ENCODE results near the gene GLT8D2.

Gene GLT8D2

DNA sequence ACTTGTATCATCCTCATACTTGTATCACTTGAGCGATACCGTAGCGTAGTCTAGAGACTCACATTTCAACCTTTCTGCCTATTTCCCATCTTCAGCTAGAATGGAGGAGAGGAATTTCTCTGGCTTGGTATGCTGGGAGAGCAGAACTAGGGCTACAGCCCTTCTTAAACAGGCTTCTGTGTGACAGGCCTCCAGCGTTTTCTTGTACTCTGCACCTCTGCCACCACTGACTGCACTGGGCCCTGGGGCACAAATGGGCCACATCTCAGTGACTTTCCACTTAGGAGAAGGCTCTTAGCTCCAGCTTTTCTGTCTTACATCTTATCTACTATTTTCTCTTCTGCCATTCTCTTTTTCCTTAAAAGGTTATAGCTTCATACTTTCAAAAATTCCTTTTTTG, 41.1 kb upstream of the GLT8D2 start:
- Histone ChIP-seq H3K36me3 (replicated peaks; ENCODE audit: low read depth, low read length) (no peaks in the 10 kb centered on the region), H3K4me2 (ENCODE audit: low read length) (no peak overlapping the region), H3K4me1 (ENCODE audit: low read length) (no peaks in the 10 kb centered on the region), H3K9me3 (ENCODE audit: insufficient read depth, low read length) (no peaks in the 10 kb centered on the region), H4K20me1 (ENCODE audit: insufficient read depth, low read length) (no peaks in the 10 kb centered on the region), H3K27me3 (ENCODE audit: low read depth, low read length) (no peaks in the 10 kb centered on the region), H3K27ac (ENCODE audit: low read length) (no peak overlapping the region), H3K4me3 (ENCODE audit: low read length) (no peak overlapping the region), H3K9ac (ENCODE audit: low read length) (no peak overlapping the region), H3K79me2 (ENCODE audit: low read length) (no peaks in the 10 kb centered on the region), H2AFZ (ENCODE audit: low read depth, low read length) (no peak overlapping the region)
- TF ChIP-seq, protein P1, sequence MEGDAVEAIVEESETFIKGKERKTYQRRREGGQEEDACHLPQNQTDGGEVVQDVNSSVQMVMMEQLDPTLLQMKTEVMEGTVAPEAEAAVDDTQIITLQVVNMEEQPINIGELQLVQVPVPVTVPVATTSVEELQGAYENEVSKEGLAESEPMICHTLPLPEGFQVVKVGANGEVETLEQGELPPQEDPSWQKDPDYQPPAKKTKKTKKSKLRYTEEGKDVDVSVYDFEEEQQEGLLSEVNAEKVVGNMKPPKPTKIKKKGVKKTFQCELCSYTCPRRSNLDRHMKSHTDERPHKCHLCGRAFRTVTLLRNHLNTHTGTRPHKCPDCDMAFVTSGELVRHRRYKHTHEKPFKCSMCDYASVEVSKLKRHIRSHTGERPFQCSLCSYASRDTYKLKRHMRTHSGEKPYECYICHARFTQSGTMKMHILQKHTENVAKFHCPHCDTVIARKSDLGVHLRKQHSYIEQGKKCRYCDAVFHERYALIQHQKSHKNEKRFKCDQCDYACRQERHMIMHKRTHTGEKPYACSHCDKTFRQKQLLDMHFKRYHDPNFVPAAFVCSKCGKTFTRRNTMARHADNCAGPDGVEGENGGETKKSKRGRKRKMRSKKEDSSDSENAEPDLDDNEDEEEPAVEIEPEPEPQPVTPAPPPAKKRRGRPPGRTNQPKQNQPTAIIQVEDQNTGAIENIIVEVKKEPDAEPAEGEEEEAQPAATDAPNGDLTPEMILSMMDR (IDR thresholded peaks at IDR 0.05; ENCODE audit: low read depth, low read length) = no peak
- no peak for TF ChIP-seq EZH2phosphoT487 (IDR thresholded peaks at IDR 0.05; ENCODE audit: low read depth)

DNA sequence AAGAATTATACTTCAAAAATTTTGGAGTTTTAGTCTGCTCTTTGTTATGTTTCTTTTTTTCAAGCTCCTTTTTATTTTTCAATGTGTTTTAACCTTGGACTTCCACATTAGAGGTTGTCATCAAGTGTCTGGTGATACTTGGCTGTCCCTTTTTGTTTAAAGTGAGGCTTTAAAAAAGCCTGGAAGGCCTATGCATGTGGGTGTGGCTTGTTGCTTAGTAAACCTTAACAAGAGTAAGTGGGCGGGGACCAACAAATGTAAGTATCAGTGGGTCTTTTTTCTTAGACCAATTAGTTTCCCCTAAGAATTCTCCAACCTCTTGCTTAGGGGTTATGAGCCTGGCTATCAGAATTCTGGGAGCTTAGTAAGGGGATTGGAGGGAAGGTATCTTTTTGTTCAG, 40.7 kb upstream of the GLT8D2 start:
- Histone ChIP-seq H3K4me1 (ENCODE audit: low read length) (no peaks in the 10 kb centered on the region), H3K4me3 (ENCODE audit: low read length) (no peak overlapping the region), H3K27me3 (ENCODE audit: low read depth, low read length) (no peaks in the 10 kb centered on the region), H3K9ac (ENCODE audit: low read length) (no peak overlapping the region), H3K27ac (ENCODE audit: low read length) (no peak overlapping the region), H3K79me2 (ENCODE audit: low read length) (no peaks in the 10 kb centered on the region), H3K9me3 (ENCODE audit: insufficient read depth, low read length) (no peaks in the 10 kb centered on the region), H2AFZ (ENCODE audit: low read depth, low read length) (no peak overlapping the region), H4K20me1 (ENCODE audit: insufficient read depth, low read length) (no peaks in the 10 kb centered on the region), H3K36me3 (replicated peaks; ENCODE audit: low read depth, low read length) (no peaks in the 10 kb centered on the region), H3K4me2 (ENCODE audit: low read length) (no peak overlapping the region)
- TF ChIP-seq, protein P1 (IDR thresholded peaks at IDR 0.05; ENCODE audit: low read depth, low read length) = no peak

DNA sequence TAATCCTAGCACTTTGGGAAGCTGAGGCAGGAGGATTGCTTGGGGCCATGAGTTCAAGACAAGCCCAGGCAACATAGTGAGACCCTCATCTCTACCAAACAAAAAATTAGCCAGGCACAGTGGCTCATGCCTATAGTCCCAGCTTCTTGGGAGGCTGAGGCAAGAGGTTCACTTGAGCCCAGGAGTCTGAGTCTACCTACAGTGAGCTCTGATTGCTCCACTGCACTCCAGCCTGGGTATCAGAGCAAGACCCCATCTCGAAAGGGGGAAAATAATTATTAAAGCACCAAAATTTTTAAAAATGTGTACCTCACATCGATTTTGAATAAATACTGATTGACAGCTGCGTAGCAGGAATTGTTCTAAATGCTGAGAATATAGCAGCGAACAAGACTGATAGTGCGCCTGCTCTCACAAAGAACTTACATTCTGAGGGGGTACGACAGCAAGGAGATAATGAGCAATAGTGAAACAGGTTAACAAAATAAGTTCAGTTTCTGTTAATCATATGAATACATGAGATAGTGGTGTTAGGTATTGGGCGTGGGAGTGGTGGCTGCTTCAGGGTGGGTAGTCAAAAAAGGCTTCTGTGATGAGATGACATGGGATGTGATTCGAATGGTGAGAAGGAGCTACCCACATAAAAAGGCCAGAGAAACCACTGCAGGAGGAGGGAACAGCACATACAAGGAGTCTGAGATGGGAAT, 33.9 kb upstream of the GLT8D2 start:
- no peak overlapping the region for H3K4me3 ChIP-seq (ENCODE audit: low read length)
- H4K20me1 ChIP-seq (ENCODE audit: insufficient read depth, low read length) = no peaks in the 10 kb centered on the region
- no peak overlapping the region for H3K9ac ChIP-seq (ENCODE audit: low read length)
- H3K27me3 ChIP-seq (ENCODE audit: low read depth, low read length) = no peaks in the 10 kb centered on the region
- H3K4me2 ChIP-seq (ENCODE audit: low read length) = no peak overlapping the region
- no peak overlapping the region for H3K27ac ChIP-seq (ENCODE audit: low read length)
- H3K79me2 ChIP-seq (ENCODE audit: low read length) = no peaks in the 10 kb centered on the region
- H2AFZ ChIP-seq (ENCODE audit: low read depth, low read length) = no peak overlapping the region
- H3K36me3 ChIP-seq (replicated peaks; ENCODE audit: low read depth, low read length) = no peaks in the 10 kb centered on the region
- no peak for TF ChIP-seq EZH2phosphoT487 (IDR thresholded peaks at IDR 0.05; ENCODE audit: low read depth)
- TF ChIP-seq, protein P1 (IDR thresholded peaks at IDR 0.05; ENCODE audit: low read depth, low read length) = no peak
- peaks cover 7% of the 10 kb centered on the region; the same call in 1 of the 2 replicates for H3K4me1 ChIP-seq (ENCODE audit: low read length)
- no peaks in the 10 kb centered on the region for H3K9me3 ChIP-seq (ENCODE audit: insufficient read depth, low read length)

DNA sequence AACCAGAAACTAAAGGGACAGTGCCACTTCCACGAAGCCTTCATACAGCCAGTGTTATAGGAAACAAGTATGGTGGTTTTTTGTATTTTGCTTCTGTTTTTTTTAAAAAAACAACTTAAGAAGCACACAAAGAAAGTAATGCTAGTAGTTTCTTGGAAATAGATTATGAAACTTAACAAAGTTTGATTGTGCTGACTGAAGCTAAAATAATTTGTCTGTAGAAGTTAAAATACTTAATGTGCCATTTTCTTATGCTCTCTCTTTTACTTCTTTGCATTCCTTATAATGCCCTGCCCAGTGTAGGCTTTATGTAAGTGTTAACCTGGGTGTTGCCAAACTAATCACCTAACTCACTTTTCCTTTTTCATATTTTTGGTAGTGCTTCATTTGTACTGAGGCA, 30.8 kb upstream of the GLT8D2 start:
- Histone ChIP-seq H3K27ac (ENCODE audit: low read length) (no peak overlapping the region), H3K36me3 (replicated peaks; ENCODE audit: low read depth, low read length) (no peaks in the 10 kb centered on the region), H3K9me3 (ENCODE audit: insufficient read depth, low read length) (no peaks in the 10 kb centered on the region), H3K27me3 (ENCODE audit: low read depth, low read length) (no peaks in the 10 kb centered on the region), H3K4me1 (ENCODE audit: low read length) (peaks cover 7% of the 10 kb centered on the region; the same call in 1 of the 2 replicates), H2AFZ (ENCODE audit: low read depth, low read length) (no peak overlapping the region), H3K4me2 (ENCODE audit: low read length) (no peak overlapping the region), H4K20me1 (ENCODE audit: insufficient read depth, low read length) (no peaks in the 10 kb centered on the region), H3K4me3 (ENCODE audit: low read length) (no peak overlapping the region), H3K9ac (ENCODE audit: low read length) (no peak overlapping the region), H3K79me2 (ENCODE audit: low read length) (no peaks in the 10 kb centered on the region)
- TF ChIP-seq, protein P1 (IDR thresholded peaks at IDR 0.05; ENCODE audit: low read depth, low read length) = no peak
- TF ChIP-seq EZH2phosphoT487 (IDR thresholded peaks at IDR 0.05; ENCODE audit: low read depth) = no peak
